GM21619 (cell line): ENCODE measurements around the gene TMEM214.
A peak's percentile ranks its signal among the peaks of the same experiment; 100 is the strongest.

Experiments used
- ATAC-seq: cut with Tn5 transposase; IDR thresholded peaks from one replicate; pipeline ENCODE4 v1.9.1; 2021; ENCODE audit not compliant: unreplicated experiment

Gene TMEM214

DNA sequence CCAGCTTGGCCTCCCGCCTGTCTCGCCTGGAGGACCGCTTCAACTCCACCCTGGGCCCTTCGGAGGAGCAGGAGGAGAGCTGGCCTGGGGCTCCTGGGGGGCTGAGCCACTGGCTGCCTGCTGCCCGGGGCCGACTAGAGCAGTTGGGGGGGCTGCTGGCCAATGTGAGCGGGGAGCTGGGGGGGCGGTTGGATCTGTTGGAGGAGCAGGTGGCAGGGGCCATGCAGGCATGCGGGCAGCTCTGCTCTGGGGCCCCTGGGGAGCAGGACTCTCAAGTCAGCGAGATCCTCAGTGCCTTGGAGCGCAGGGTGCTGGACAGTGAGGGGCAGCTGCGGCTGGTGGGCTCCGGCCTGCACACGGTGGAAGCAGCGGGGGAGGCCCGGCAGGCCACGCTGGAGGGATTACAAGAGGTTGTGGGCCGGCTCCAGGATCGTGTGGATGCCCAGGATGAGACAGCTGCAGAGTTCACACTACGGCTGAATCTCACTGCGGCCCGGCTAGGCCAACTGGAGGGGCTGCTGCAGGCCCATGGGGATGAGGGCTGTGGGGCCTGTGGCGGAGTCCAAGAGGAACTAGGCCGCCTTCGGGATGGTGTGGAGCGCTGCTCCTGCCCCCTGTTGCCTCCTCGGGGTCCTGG, 50.1 kb downstream of the TMEM214 start:
- ATAC-seq: no peak

DNA sequence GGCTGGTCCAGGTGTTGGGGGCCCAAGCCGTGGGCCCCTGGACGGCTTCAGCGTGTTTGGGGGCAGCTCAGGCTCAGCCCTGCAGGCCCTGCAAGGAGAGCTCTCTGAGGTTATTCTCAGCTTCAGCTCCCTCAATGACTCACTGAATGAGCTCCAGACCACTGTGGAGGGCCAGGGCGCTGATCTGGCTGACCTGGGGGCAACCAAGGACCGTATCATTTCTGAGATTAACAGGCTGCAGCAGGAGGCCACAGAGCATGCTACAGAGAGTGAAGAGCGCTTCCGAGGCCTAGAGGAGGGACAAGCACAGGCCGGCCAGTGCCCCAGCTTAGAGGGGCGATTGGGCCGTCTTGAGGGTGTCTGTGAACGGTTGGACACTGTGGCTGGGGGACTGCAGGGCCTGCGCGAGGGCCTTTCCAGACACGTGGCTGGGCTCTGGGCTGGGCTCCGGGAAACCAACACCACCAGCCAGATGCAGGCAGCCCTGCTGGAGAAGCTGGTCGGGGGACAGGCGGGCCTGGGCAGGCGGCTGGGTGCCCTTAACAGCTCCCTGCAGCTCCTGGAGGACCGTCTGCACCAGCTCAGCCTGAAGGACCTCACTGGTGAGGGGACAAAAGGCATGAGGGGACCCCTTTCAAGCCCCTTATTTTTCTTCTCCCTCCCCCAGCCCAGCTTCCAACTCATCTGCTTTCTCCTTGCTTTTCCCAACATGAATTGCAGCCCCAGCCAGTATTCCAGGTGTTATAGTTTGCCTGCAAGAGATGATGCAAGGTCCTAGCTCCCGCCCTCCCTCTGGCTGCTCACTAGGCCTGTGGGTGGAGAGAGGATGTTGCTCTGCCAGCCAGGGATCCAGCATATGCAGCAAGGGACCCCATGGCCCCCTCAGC, 50.9 kb downstream of the TMEM214 start:
- ATAC-seq: no peak

DNA sequence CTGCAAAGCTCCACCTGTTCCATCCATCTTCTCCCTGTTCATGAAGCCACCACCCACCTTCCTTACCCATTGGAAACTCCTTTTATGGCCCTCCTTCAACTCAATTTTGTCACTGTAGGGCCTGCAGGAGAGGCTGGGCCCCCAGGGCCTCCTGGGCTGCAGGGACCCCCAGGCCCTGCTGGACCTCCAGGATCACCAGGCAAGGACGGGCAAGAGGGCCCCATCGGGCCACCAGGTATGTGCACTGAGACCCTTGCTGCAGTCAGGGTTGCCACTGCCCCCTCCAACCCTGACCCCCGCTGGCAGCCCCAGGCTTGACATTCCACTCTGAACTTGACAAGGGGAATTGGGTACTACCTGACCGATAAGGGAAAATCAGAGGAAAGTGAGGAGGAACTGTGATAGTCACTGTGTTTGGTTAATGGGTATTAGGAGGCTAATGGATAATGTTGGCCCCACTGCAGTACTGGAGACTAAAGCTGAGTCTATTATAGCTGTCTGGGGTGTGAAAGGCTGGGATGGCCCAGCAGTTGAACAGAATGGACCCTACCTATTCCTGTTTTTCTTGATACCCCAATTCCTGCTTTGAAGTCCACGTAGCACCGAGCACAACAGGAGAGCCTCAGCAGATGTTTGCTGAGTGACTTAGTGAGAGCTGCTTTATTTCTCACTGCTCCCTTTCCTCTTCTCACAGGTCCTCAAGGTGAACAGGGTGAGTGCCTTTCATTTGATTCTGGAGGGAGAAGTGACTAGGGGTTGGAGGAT, 51.7 kb downstream of the TMEM214 start:
- ATAC-seq: no peak

GRCh38 chr2:27085062-27085672, 52.4 kb downstream of the TMEM214 start:
- no peak for ATAC-seq

DNA sequence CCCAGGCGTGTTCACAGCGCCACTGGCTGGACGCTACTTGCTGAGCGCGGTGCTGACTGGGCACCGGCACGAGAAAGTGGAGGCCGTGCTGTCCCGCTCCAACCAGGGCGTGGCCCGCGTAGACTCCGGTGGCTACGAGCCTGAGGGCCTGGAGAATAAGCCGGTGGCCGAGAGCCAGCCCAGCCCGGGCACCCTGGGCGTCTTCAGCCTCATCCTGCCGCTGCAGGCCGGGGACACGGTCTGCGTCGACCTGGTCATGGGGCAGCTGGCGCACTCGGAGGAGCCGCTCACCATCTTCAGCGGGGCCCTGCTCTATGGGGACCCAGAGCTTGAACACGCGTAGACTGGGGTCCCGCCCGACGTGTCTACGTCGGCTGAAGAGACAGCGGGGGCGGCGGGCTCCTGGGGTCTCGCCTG, 52.9 kb downstream of the TMEM214 start:
- peak; percentile 8 for ATAC-seq

- ATAC-seq: peak; percentile 64
Observed at GRCh38 chr2:27086090-27086723, 53.4 kb downstream of the TMEM214 start.

DNA sequence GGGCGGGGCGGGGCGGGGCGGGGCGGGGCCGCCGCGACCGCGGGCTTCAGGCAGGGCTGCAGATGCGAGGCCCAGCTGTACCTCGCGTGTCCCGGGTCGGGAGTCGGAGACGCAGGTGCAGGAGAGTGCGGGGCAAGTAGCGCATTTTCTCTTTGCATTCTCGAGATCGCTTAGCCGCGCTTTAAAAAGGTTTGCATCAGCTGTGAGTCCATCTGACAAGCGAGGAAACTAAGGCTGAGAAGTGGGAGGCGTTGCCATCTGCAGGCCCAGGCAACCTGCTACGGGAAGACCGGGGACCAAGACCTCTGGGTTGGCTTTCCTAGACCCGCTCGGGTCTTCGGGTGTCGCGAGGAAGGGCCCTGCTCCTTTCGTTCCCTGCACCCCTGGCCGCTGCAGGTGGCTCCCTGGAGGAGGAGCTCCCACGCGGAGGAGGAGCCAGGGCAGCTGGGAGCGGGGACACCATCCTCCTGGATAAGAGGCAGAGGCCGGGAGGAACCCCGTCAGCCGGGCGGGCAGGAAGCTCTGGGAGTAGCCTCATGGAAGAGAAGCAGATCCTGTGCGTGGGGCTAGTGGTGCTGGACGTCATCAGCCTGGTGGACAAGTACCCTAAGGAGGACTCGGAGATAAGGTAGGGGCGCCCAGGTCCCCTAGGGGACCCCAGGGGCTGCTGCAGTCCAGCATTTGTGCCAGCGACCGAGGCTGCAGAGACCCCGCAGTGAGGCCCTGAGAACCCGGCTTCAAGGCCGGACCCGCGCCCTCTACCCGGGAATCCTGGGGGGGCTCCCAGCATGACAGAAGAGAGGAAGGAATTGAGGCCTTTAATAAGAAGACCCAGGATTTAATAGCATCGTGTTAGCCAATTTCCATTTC, 54.2 kb downstream of the TMEM214 start, which contains the start of gene KHK:
Gene KHK, plus strand, starts transcription at position 49 of the 870 bp plus-strand sequence. Its CDS starts 488 bp downstream, at position 537.
- peak; percentile 2 for ATAC-seq

- ATAC-seq: no peak
Observed at GRCh38 chr2:27087823-27088410, 55.2 kb downstream of the TMEM214 start.

GRCh38 chr2:27088634-27089033, 55.9 kb downstream of the TMEM214 start:
- ATAC-seq: no peak

DNA sequence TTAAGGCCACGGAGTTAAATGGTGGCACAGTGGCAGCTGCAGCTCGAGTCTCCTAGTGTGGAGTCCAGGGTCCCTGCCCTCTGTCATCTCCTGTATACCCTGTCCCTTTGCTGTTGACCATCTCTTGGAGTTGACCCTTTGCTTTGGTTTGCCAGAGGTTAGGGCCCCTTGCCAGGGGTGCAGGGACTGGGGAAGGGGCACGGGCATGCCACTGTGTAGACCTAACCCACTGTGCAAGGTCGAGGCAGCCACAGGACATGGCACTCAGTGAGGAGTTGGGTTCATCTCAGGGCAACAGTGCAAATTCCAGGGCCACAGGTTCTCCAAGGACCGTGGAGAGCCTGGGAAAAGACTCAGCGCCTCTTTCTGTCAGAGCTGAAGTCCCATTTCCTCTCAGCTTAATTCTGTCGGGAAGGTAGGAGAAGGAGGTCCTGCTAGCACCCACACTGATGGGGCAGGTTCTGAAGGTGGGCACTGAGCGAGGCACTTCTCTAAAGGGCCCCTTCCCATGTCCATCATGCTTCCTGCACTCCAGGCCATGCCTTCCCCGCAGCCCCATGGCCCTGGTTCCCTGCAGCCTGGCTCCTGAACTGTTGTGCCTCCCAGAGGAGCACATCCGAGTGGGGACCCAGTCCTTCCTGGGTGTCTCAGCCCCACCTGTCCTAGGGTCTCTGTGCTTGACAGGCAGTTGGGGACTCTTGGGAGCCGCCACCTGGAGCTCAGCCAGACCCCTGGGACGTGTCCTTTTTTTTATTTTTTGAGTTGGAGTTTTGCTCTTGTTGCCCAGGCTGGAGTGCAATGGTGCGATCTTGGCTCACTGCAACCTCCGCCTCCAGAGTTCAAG, 56.6 kb downstream of the TMEM214 start:
- ATAC-seq: no peak
